DMS53 treated with DMSO at 0.1 percent for 48 hours (cell line): ENCODE data around the gene SESTD1.
"Not testable (repeated sequence)": the region's sequence is repeated elsewhere in the genome, so short reads cannot be mapped to it uniquely, and the experiment has no call there.

Experiments used
- DNase-seq: peaks from one replicate; lab custom pipeline; 2025; ENCODE audit not compliant: unreplicated experiment; lab: John Stamatoyannopoulos, UW

SESTD1 gene

GRCh38 chr2:179239838-179240237, 24.8 kb downstream of the SESTD1 start:
- DNase-seq: no peak

- peak; percentile 85 for DNase-seq
Observed at GRCh38 chr2:179239195-179239594, 25.4 kb downstream of the SESTD1 start.

GRCh38 chr2:179238027-179238426, 26.6 kb downstream of the SESTD1 start:
- DNase-seq: no peak

- DNase-seq: no peak
Observed at GRCh38 chr2:179237209-179237946, 27.3 kb downstream of the SESTD1 start.

GRCh38 chr2:179235463-179236108, 29.0 kb downstream of the SESTD1 start:
- DNase-seq: no peak

GRCh38 chr2:179234658-179235240, 29.9 kb downstream of the SESTD1 start:
- DNase-seq: no peak

GRCh38 chr2:179233626-179234430, 30.8 kb downstream of the SESTD1 start:
- DNase-seq: no peak

- DNase-seq: peak; percentile 21
Observed at GRCh38 chr2:179233083-179233490, 31.5 kb downstream of the SESTD1 start.

GRCh38 chr2:179226961-179227259, 37.7 kb downstream of the SESTD1 start:
- DNase-seq: no peak

GRCh38 chr2:179226203-179226960, 38.2 kb downstream of the SESTD1 start:
- DNase-seq: no peak

GRCh38 chr2:179224361-179224760, 40.3 kb downstream of the SESTD1 start:
- DNase-seq: no peak

- no peak for DNase-seq
Observed at GRCh38 chr2:179222076-179222475, 42.6 kb downstream of the SESTD1 start.

- DNase-seq: peak; percentile 80
Observed at GRCh38 chr2:179218848-179219594, 45.6 kb downstream of the SESTD1 start.

GRCh38 chr2:179214671-179215070, 50.0 kb downstream of the SESTD1 start:
- DNase-seq: peak; percentile 11

- DNase-seq: no peak
Observed at GRCh38 chr2:179211355-179211754, 53.3 kb downstream of the SESTD1 start.

GRCh38 chr2:179208277-179208676, 56.4 kb downstream of the SESTD1 start:
- DNase-seq: not testable (repeated sequence)

- no peak for DNase-seq
Observed at GRCh38 chr2:179207047-179207446, 57.6 kb downstream of the SESTD1 start.

GRCh38 chr2:179201869-179202268, 62.8 kb downstream of the SESTD1 start:
- DNase-seq: no peak

- DNase-seq: not testable (repeated sequence)
Observed at GRCh38 chr2:179195926-179196590, 68.6 kb downstream of the SESTD1 start.

- no peak for DNase-seq
Observed at GRCh38 chr2:179195141-179195540, 69.5 kb downstream of the SESTD1 start.
